Measurements from ENCODE around the gene CD80.

The CD80 gene

GRCh38 chr3:119588112-119588511 is 28.7 kb upstream of the CD80 start:
- ATAC-seq, result no peak; the same call in 2 of the 3 replicates
- TF ChIP-seq ZFP3 (CRISPR knock-in tag; IDR thresholded peaks at IDR 0.05) (no peak), ARNTL (CRISPR knock-in tag; IDR thresholded peaks at IDR 0.05; ENCODE audit: borderline replicate concordance, low read depth) (no peak), OSR1 (CRISPR knock-in tag; IDR thresholded peaks at IDR 0.05) (no peak), ESRRG (CRISPR knock-in tag; IDR thresholded peaks at IDR 0.05) (no peak), CSDC2 (CRISPR knock-in tag; IDR thresholded peaks at IDR 0.05) (no peak), ISL1 (CRISPR knock-in tag; IDR thresholded peaks at IDR 0.05) (no peak), PATZ1 (CRISPR knock-in tag; IDR thresholded peaks at IDR 0.05; ENCODE audit: borderline replicate concordance) (no peak), TSHZ2 (CRISPR knock-in tag; IDR thresholded peaks at IDR 0.05) (no peak), BACH2 (CRISPR knock-in tag; IDR thresholded peaks at IDR 0.05; ENCODE audit: borderline replicate concordance) (no peak), TCF4 (CRISPR knock-in tag; IDR thresholded peaks at IDR 0.05; ENCODE audit: borderline replicate concordance) (no peak), ZFP30 (CRISPR knock-in tag; IDR thresholded peaks at IDR 0.05) (no peak), TOX (CRISPR knock-in tag; IDR thresholded peaks at IDR 0.05; ENCODE audit: borderline replicate concordance) (no peak), POU6F1 (CRISPR knock-in tag; IDR thresholded peaks at IDR 0.05; ENCODE audit: borderline replicate concordance, low read depth) (no peak), CREB5 (CRISPR knock-in tag; IDR thresholded peaks at IDR 0.05; ENCODE audit: low read depth) (no peak)

GRCh38 chr3:119586733-119587172 is 27.3 kb upstream of the CD80 start:
- no peak for TF ChIP-seq ZC3H10 (CRISPR knock-in tag; IDR thresholded peaks at IDR 0.05)
- TF ChIP-seq CSRNP3 (CRISPR knock-in tag; IDR thresholded peaks at IDR 0.05), result no peak
- no peak for TF ChIP-seq CSDC2 (CRISPR knock-in tag; IDR thresholded peaks at IDR 0.05)
- TF ChIP-seq SNAI2 (CRISPR knock-in tag; IDR thresholded peaks at IDR 0.05), result no peak
- TF ChIP-seq TOX (CRISPR knock-in tag; IDR thresholded peaks at IDR 0.05; ENCODE audit: borderline replicate concordance), result no peak
- TF ChIP-seq ISL1 (CRISPR knock-in tag; IDR thresholded peaks at IDR 0.05), result no peak
- TF ChIP-seq ZNF70 (CRISPR knock-in tag; IDR thresholded peaks at IDR 0.05), result no peak
- TF ChIP-seq ZFP3 (CRISPR knock-in tag; IDR thresholded peaks at IDR 0.05), result no peak
- no peak for TF ChIP-seq BACH2 (CRISPR knock-in tag; IDR thresholded peaks at IDR 0.05; ENCODE audit: borderline replicate concordance)
- TF ChIP-seq ZFP30 (CRISPR knock-in tag; IDR thresholded peaks at IDR 0.05), result no peak
- TF ChIP-seq TCF4 (CRISPR knock-in tag; IDR thresholded peaks at IDR 0.05; ENCODE audit: borderline replicate concordance), result no peak
- ATAC-seq, result no peak

- no peak for ATAC-seq
Measured at GRCh38 chr3:119585856-119586570, 26.6 kb upstream of the CD80 start.

More at GRCh38 chr3:119585856-119586570, 26.6 kb upstream of the CD80 start:
- no peak for TF ChIP-seq BACH2 (CRISPR knock-in tag; IDR thresholded peaks at IDR 0.05; ENCODE audit: borderline replicate concordance)
- no peak for TF ChIP-seq TOX (CRISPR knock-in tag; IDR thresholded peaks at IDR 0.05; ENCODE audit: borderline replicate concordance)
- no peak for TF ChIP-seq PATZ1 (CRISPR knock-in tag; IDR thresholded peaks at IDR 0.05; ENCODE audit: borderline replicate concordance)
- TF ChIP-seq ZNF8 (CRISPR knock-in tag; IDR thresholded peaks at IDR 0.05), result no peak
- no peak for TF ChIP-seq CSRNP3 (CRISPR knock-in tag; IDR thresholded peaks at IDR 0.05)
- TF ChIP-seq GLIS3 (CRISPR knock-in tag; IDR thresholded peaks at IDR 0.05), result no peak
- TF ChIP-seq SNAI2 (CRISPR knock-in tag; IDR thresholded peaks at IDR 0.05), result no peak
- TF ChIP-seq ARNTL (CRISPR knock-in tag; IDR thresholded peaks at IDR 0.05; ENCODE audit: borderline replicate concordance, low read depth), result no peak
